CD4-positive, alpha-beta T cell (primary cell): Measurements from ENCODE around the gene TREH. TPM values are rescaled to one million over a fixed set of nuclear protein-coding genes. Genes with fewer than 3 reads are reported as not detected.

Source experiments
- ATAC-seq: fragments of 200-7000 bp; cut with Tn5 transposase; one replicate; pipeline ENCODE4 v1.10.0; 2022; ENCODE audit warnings: mild to moderate bottlenecking; ENCODE audit not compliant: poor library complexity
- CTCF ChIA-PET: fragments of 350-600 bp; sonication (Branson Sonifier 250); formaldehyde crosslinking; loops from one replicate; lab custom pipeline; 2021; ENCODE audit warnings: antibody characterized with exemption, inconsistent platforms; lab: Charles Lee
- POLR2A ChIA-PET: fragments of 350-600 bp; sonication (Branson Sonifier 250); formaldehyde crosslinking; loops from one replicate; lab custom pipeline; 2021; ENCODE audit warnings: antibody characterized with exemption, inconsistent platforms; lab: Charles Lee
- DNase-seq, 14 experiments: peaks; one replicate each; pipeline ENCODE4 v3.0.0-alpha.2; 2013 to 2020; ENCODE audit warnings: mixed read lengths in 2 of 14
- H3K27ac ChIP-seq, 2 donors: one replicate each; pipeline versions ENCODE4 v1.5.1 to v1.7.0; 2013; ENCODE audit warnings: low read length in 2 of 2, low read depth in 1 of 2, mild to moderate bottlenecking in 1 of 2
- H3K27me3 ChIP-seq, 2 experiments: 1 replicate in 1 of 2; 2 replicates in 1 of 2; pipeline versions ENCODE4 v1.6.1 to v1.7.0; 2013; ENCODE audit warnings: low read length in 2 of 2, control low read depth in 1 of 2, mild to moderate bottlenecking in 1 of 2, moderate library complexity in 1 of 2; ENCODE audit not compliant: insufficient read depth in 2 of 2, control insufficient read depth in 1 of 2
- H3K36me3 ChIP-seq: one replicate; pipeline ENCODE4 v1.6.1; 2013; ENCODE audit warnings: low read length, control low read depth; ENCODE audit not compliant: insufficient read depth
- H3K4me1 ChIP-seq: one replicate; pipeline ENCODE4 v1.6.1; 2013; ENCODE audit warnings: low read length, control low read depth; ENCODE audit not compliant: insufficient read depth
- H3K4me3 ChIP-seq: one replicate; pipeline ENCODE4 v1.5.1; 2013; ENCODE audit warnings: mild to moderate bottlenecking, low read length, moderate library complexity
- H3K9me3 ChIP-seq, 2 experiments: 1 replicate in 1 of 2; 2 replicates in 1 of 2; pipeline versions ENCODE4 v1.6.1 to v1.7.0; 2013; ENCODE audit warnings: low read length in 2 of 2, mild to moderate bottlenecking in 2 of 2, control low read depth in 1 of 2, moderate library complexity in 1 of 2; ENCODE audit not compliant: control insufficient read depth in 1 of 2, insufficient read depth in 1 of 2
- H3K27ac Mint-ChIP-seq: one replicate; pipeline ENCODE4 v1.8.0; 2020; ENCODE audit warnings: mixed read lengths
- H3K27me3 Mint-ChIP-seq: one replicate; pipeline ENCODE4 v1.8.0; 2021; ENCODE audit warnings: mixed read lengths
- H3K36me3 Mint-ChIP-seq: one replicate; pipeline ENCODE4 v1.8.0; 2021; ENCODE audit warnings: low read depth, mixed read lengths
- H3K4me1 Mint-ChIP-seq: one replicate; pipeline ENCODE4 v1.8.0; 2021; ENCODE audit warnings: low read depth, mixed read lengths
- H3K4me3 Mint-ChIP-seq: one replicate; pipeline ENCODE4 v1.8.0; 2020; ENCODE audit warnings: mild to moderate bottlenecking, mixed read lengths
- H3K9me3 Mint-ChIP-seq: one replicate; pipeline ENCODE4 v1.8.0; 2020; ENCODE audit warnings: mixed read lengths
- CTCF ChIP-seq: fragments of 200-600 bp; IDR thresholded peaks from one replicate; pipeline ENCODE4 v1.8.0; 2022; ENCODE audit warnings: antibody characterized with exemption, mild to moderate bottlenecking
- intact Hi-C, 2 experiments: fragments of 100-400 bp; cut with DNase I in 1 of 2; cut with micrococcal nuclease in 1 of 2; formaldehyde crosslinking; loops; one replicate each; pipeline versions ENCODE4 v1.15.1 to v1.9.0; 2023 to 2025; cut with DNase I, micrococcal nuclease
- total RNA-seq, 174 experiments: library from RNA in 2 of 174; stranded (reverse) in 2 of 174; gene quantifications; one replicate each; pipeline ENCODE4 v1.2.3 and lab custom pipeline; 2021 to 2026

TREH gene
- total RNA-seq, 2 experiments from 2014 or later = not detected

- Mint-ChIP-seq H3K27ac (no peak overlapping the region), H3K36me3 (no peaks in the 10 kb centered on the region), H3K27me3 (peaks cover 32% of the 10 kb centered on the region), H3K4me3 (no peak overlapping the region), H3K4me1 (peaks cover 7% of the 10 kb centered on the region), H3K9me3 (no peaks in the 10 kb centered on the region)
- intact Hi-C loops = no loop called here
- H3K36me3 ChIP-seq = no peaks in the 10 kb centered on the region
- H3K27me3 ChIP-seq = peaks cover 6 to 13% of the 10 kb centered on the region in 2 experiments
- ATAC-seq (no peak), DNase-seq (no peak)
- TF ChIP-seq CTCF = no peak
- POLR2A ChIA-PET = no interaction called here
- no peak overlapping the region for H3K27ac ChIP-seq
- CTCF ChIA-PET = no interaction called here
- H3K4me1 ChIP-seq = peaks cover 12% of the 10 kb centered on the region
- no peak overlapping the region for H3K4me3 ChIP-seq
- H3K9me3 ChIP-seq = no peaks in the 10 kb centered on the region
Observed at GRCh38 chr11:118615976-118616371, 63.5 kb downstream of the TREH start.

GRCh38 chr11:118615282-118615975, 64.0 kb downstream of the TREH start:
- ATAC-seq = no peak
- Histone ChIP-seq H3K36me3 (no peaks in the 10 kb centered on the region), H3K27ac (no peak overlapping the region), H3K9me3 (no peaks in the 10 kb centered on the region), H3K4me3 (no peak overlapping the region), H3K4me1 (peaks cover 12% of the 10 kb centered on the region), H3K27me3 (peaks cover under 1 to 8% of the 10 kb centered on the region in 2 experiments)
- Mint-ChIP-seq H3K9me3 (no peaks in the 10 kb centered on the region), H3K36me3 (no peaks in the 10 kb centered on the region), H3K27me3 (peaks cover 28% of the 10 kb centered on the region), H3K27ac (no peak overlapping the region), H3K4me1 (peaks cover 6% of the 10 kb centered on the region), H3K4me3 (no peak overlapping the region)
- no peak for TF ChIP-seq CTCF
- CTCF ChIA-PET = no interaction called here
- POLR2A ChIA-PET = no interaction called here
- DNase-seq = no peak
- intact Hi-C loops = no loop called here

GRCh38 chr11:118614511-118614910, 64.9 kb downstream of the TREH start:
- DNase-seq = no peak

More at GRCh38 chr11:118614511-118614910, 64.9 kb downstream of the TREH start:
- Mint-ChIP-seq H3K9me3 (no peaks in the 10 kb centered on the region), H3K36me3 (no peaks in the 10 kb centered on the region), H3K27me3 (peaks cover 27% of the 10 kb centered on the region), H3K27ac (no peak overlapping the region), H3K4me3 (no peak overlapping the region), H3K4me1 (peaks cover 13% of the 10 kb centered on the region)
- ChIA-PET POLR2A (no interaction called here), CTCF (no interaction called here)
- Histone ChIP-seq H3K36me3 (no peaks in the 10 kb centered on the region), H3K4me1 (peaks cover 20% of the 10 kb centered on the region), H3K9me3 (no peaks in the 10 kb centered on the region), H3K4me3 (no peak overlapping the region), H3K27ac (no peak overlapping the region), H3K27me3 (peaks cover 0 to 9% of the 10 kb centered on the region in 2 experiments)
- no peak for TF ChIP-seq CTCF
- no peak for ATAC-seq
- intact Hi-C loops = no loop called here
